Nephron (organoid): ENCODE data around the gene GJD2.

Experiments
- H3K27ac Mint-ChIP-seq, 3 experiments: 2 replicates each; pipeline ENCODE4 v1.8.0; 2020; ENCODE audit warnings: mixed read lengths in 3 of 3, mild to moderate bottlenecking in 2 of 3, moderate library complexity in 1 of 3
- H3K27me3 Mint-ChIP-seq: 2 replicates; pipeline ENCODE4 v1.8.0; 2021; ENCODE audit warnings: low read depth, mild to moderate bottlenecking, moderate library complexity, mixed read lengths
- H3K36me3 Mint-ChIP-seq: 2 replicates; pipeline ENCODE4 v1.8.0; 2020; ENCODE audit warnings: low read depth, mixed read lengths
- H3K4me1 Mint-ChIP-seq: 2 replicates; pipeline ENCODE4 v1.8.0; 2020; ENCODE audit warnings: mixed read lengths
- H3K4me3 Mint-ChIP-seq, 3 experiments: 2 replicates each; pipeline ENCODE4 v1.8.0; 2020; ENCODE audit warnings: mild to moderate bottlenecking in 3 of 3, mixed read lengths in 3 of 3, moderate library complexity in 2 of 3
- H3K9me3 Mint-ChIP-seq: 2 replicates; pipeline ENCODE4 v1.8.0; 2020; ENCODE audit warnings: mixed read lengths
- CTCF ChIP-seq, 3 experiments: fragments of 200-600 bp; sonication (generic); IDR thresholded peaks; one replicate each; pipeline ENCODE4 v1.5.0; 2021; ENCODE audit warnings: antibody characterized with exemption in 3 of 3; ENCODE audit not compliant: unreplicated experiment in 3 of 3

Gene GJD2

GRCh38 chr15:34717729-34718128 lies 37.1 kb downstream of the GJD2 start:
- Mint-ChIP-seq H3K4me1 (peaks cover 53% of the 10 kb centered on the region), H3K27ac (no peak overlapping the region), H3K9me3 (no peaks in the 10 kb centered on the region), H3K4me3 (peak overlapping the region in 1 of 3 experiments; percentile 47), H3K36me3 (no peaks in the 10 kb centered on the region), H3K27me3 (peaks cover 12% of the 10 kb centered on the region)
- TF ChIP-seq CTCF (IDR thresholded peaks at IDR 0.05; ENCODE audit: unreplicated experiment in 3 of 3): no peak

- Mint-ChIP-seq H3K27ac (no peak overlapping the region), H3K4me1 (peaks cover 44% of the 10 kb centered on the region), H3K36me3 (no peaks in the 10 kb centered on the region), H3K9me3 (no peaks in the 10 kb centered on the region), H3K4me3 (no peak overlapping the region), H3K27me3 (peaks cover 17% of the 10 kb centered on the region)
- no peak for TF ChIP-seq CTCF (IDR thresholded peaks at IDR 0.05; ENCODE audit: unreplicated experiment in 3 of 3)
Measured at GRCh38 chr15:34716111-34716510, 38.7 kb downstream of the GJD2 start.

GRCh38 chr15:34714476-34715121 lies 40.2 kb downstream of the GJD2 start:
- TF ChIP-seq CTCF (IDR thresholded peaks at IDR 0.05; ENCODE audit: unreplicated experiment in 3 of 3): no peak
- H3K36me3 Mint-ChIP-seq: no peaks in the 10 kb centered on the region
- H3K4me1 Mint-ChIP-seq: peaks cover 32% of the 10 kb centered on the region
- H3K9me3 Mint-ChIP-seq: no peaks in the 10 kb centered on the region
- H3K4me3 Mint-ChIP-seq: no peak overlapping the region
- peaks cover 10% of the 10 kb centered on the region for H3K27me3 Mint-ChIP-seq
- no peak overlapping the region for H3K27ac Mint-ChIP-seq

- Mint-ChIP-seq H3K27me3 (peaks cover 10% of the 10 kb centered on the region), H3K4me3 (no peak overlapping the region), H3K4me1 (peaks cover 29% of the 10 kb centered on the region), H3K36me3 (no peaks in the 10 kb centered on the region), H3K9me3 (no peaks in the 10 kb centered on the region), H3K27ac (no peak overlapping the region)
- no peak for TF ChIP-seq CTCF (IDR thresholded peaks at IDR 0.05; ENCODE audit: unreplicated experiment in 3 of 3)
Measured at GRCh38 chr15:34713635-34714034, 41.2 kb downstream of the GJD2 start.

GRCh38 chr15:34709866-34710265 lies 44.9 kb downstream of the GJD2 start:
- no peak overlapping the region for H3K27ac Mint-ChIP-seq
- H3K27me3 Mint-ChIP-seq: peaks cover 20% of the 10 kb centered on the region
- no peaks in the 10 kb centered on the region for H3K36me3 Mint-ChIP-seq
- no peaks in the 10 kb centered on the region for H3K9me3 Mint-ChIP-seq
- no peak for TF ChIP-seq CTCF (IDR thresholded peaks at IDR 0.05; ENCODE audit: unreplicated experiment in 3 of 3)
- H3K4me1 Mint-ChIP-seq: peaks cover 18% of the 10 kb centered on the region
- H3K4me3 Mint-ChIP-seq: no peak overlapping the region

GRCh38 chr15:34708422-34708821 lies 46.4 kb downstream of the GJD2 start:
- Mint-ChIP-seq H3K27me3 (peaks cover 29% of the 10 kb centered on the region), H3K4me1 (peaks cover 18% of the 10 kb centered on the region), H3K9me3 (no peaks in the 10 kb centered on the region), H3K27ac (no peak overlapping the region), H3K36me3 (no peaks in the 10 kb centered on the region), H3K4me3 (no peak overlapping the region)
- peak; percentile 70 to 80 (median 79) for TF ChIP-seq CTCF (IDR thresholded peaks at IDR 0.05; ENCODE audit: unreplicated experiment in 3 of 3)
